GM12875 (cell line): ENCODE data around the gene TRA2B.

Experiments used
- H3K4me3 ChIP-seq: one replicate; pipeline ENCODE4 v1.5.1; 2011; ENCODE audit warnings: low read depth, low read length, control low read depth
- CTCF ChIP-seq: IDR thresholded peaks from 2 replicates; pipeline ENCODE4 v1.5.1; 2011; ENCODE audit warnings: low read depth, mild to moderate bottlenecking, control low read depth, inconsistent platforms, low read length, moderate library complexity, borderline replicate concordance; ENCODE audit not compliant: insufficient read depth

Gene TRA2B

GRCh38 chr3:185866995-185867394, 70.8 kb downstream of the TRA2B start:
- H3K4me3 ChIP-seq, result no peak overlapping the region
- TF ChIP-seq CTCF, result no peak

GRCh38 chr3:185866555-185866954, 71.3 kb downstream of the TRA2B start:
- no peak for TF ChIP-seq CTCF
- no peak overlapping the region for H3K4me3 ChIP-seq
